Measurements from ENCODE around the gene ANO9.

- TF ChIP-seq CTCF (IDR thresholded peaks at IDR 0.05; ENCODE audit: low read length): peak; percentile 47
- no peak for TF ChIP-seq EZH2phosphoT487 (IDR thresholded peaks at IDR 0.05; ENCODE audit: low read length)
- TF ChIP-seq EZH2 (optimal IDR thresholded peaks at IDR 0.05; ENCODE audit: low read depth, low read length): no peak
Measured at GRCh38 chr11:450809-451451, 9.1 kb upstream of the ANO9 start.
